Ovary (tissue), 9 donors: ENCODE data around the gene VPS51. TPM values are rescaled to one million over a fixed set of nuclear protein-coding genes. Genes with fewer than 3 reads are reported as not detected.

Experiments
- DNase-seq, 5 donors: peaks; one replicate each; pipeline ENCODE4 v3.0.0-alpha.2; 2019 to 2020
- H3K27ac ChIP-seq, 2 donors: fragments of 200-600 bp; one replicate each; pipeline versions ENCODE4 v1.5.1 to v1.8.0; 2019 to 2022
- H3K27me3 ChIP-seq: fragments of 200-600 bp; one replicate; pipeline ENCODE4 v1.8.0; 2022
- H3K36me3 ChIP-seq: fragments of 200-600 bp; sonication (generic); one replicate; pipeline ENCODE4 v1.5.1; 2019
- H3K4me1 ChIP-seq: one replicate; pipeline ENCODE4 v1.8.1; 2013; ENCODE audit warnings: mild to moderate bottlenecking, moderate library complexity; ENCODE audit not compliant: insufficient read depth
- H3K4me3 ChIP-seq: fragments of 200-600 bp; sonication (generic); one replicate; pipeline ENCODE4 v1.5.1; 2017
- H3K9me3 ChIP-seq, 2 donors: fragments of 200-600 bp in 1 of 2; sonication (generic) in 1 of 2; one replicate each; pipeline versions ENCODE4 v1.5.1 to v1.8.1; 2013 to 2019; ENCODE audit warnings: mild to moderate bottlenecking in 1 of 2, moderate library complexity in 1 of 2
- EP300 ChIP-seq: sonication (generic); formaldehyde crosslinking; IDR thresholded peaks from one replicate; pipeline ENCODE4 v1.6.1; 2017; ENCODE audit warnings: antibody characterized with exemption
- POLR2A ChIP-seq: fragments of 450-650 bp; IDR thresholded peaks from one replicate; pipeline ENCODE4 v1.6.1; 2017; ENCODE audit warnings: antibody characterized with exemption, mild to moderate bottlenecking, moderate library complexity
- WGBS, 3 donors: extraction: QIAGEN DNeasy Blood & Tissue Kit in 1 of 3; methylation state at CpG; one replicate each; pipeline versions ENCODE4 v1.1.5 to v1.1.7; 2013 to 2017; 5-methylcytosine and 5-hydroxymethylcytosine counted together
- intact Hi-C, 4 donors: fragments of 100-400 bp; cut with DNase I; formaldehyde crosslinking; loops; one replicate each; pipeline versions ENCODE4 v1.11.0 to v1.15.1; 2022 to 2023
- polyA plus RNA-seq, 2 donors: library from polyadenylated mRNA; stranded (reverse); fragments of 200-250 nt in 1 of 2; fragments of 350-450 nt in 1 of 2; fragmentation: Illumina TruSeq in 1 of 2; extraction: RNeasy Lipid Tissue Mini Kit (QIAGEN cat#74804) in 1 of 2; gene quantifications; one replicate each; pipeline ENCODE4 v1.2.3, GENCODE V29; 2013 to 2014
- total RNA-seq, 7 donors: library from RNA; depleted of rRNA in 2 of 7; stranded (reverse); fragments of >200 nt in 2 of 7; fragmentation: NEBNext Ultra II Directional in 3 of 7; extraction: Animal tissue kit (Norgen Biotek cat#: 25700) in 3 of 7; gene quantifications; one replicate each; pipeline versions ENCODE4 v1.1.0 to v1.2.4, GENCODE V29; 2016 to 2023
- TF ChIP-seq, protein P1 (sequence below), 3 donors: fragments of 450-650 bp in 2 of 3; fragments of 200-600 bp in 1 of 3; IDR thresholded peaks; one replicate each; pipeline versions ENCODE4 v1.5.1 to v1.8.0; 2016 to 2022; ENCODE audit warnings: antibody characterized with exemption in 3 of 3, mild to moderate bottlenecking in 1 of 3
- donor health status: DM: no; HTN: no; CAD: no; lungs with moderate emphysema.
- donor health status: DM: no; HTN: no; CAD: no.
- donor health status: Bipolar disorder and iron deficiency.
- donor health status: DM: yes; HTN: yes; CAD: no.
- donor health status: DM: no; HTN: no; CAD: no.
- donor health status: DM: yes; HTN: yes; CAD: no.

Gene VPS51
- total and polyA plus RNA-seq, 9 donors = 51.1 to 543 (median 221) TPM

GRCh38 chr11:65072631-65072966, 23.4 kb upstream of the VPS51 start:
- no peak for DNase-seq

DNA sequence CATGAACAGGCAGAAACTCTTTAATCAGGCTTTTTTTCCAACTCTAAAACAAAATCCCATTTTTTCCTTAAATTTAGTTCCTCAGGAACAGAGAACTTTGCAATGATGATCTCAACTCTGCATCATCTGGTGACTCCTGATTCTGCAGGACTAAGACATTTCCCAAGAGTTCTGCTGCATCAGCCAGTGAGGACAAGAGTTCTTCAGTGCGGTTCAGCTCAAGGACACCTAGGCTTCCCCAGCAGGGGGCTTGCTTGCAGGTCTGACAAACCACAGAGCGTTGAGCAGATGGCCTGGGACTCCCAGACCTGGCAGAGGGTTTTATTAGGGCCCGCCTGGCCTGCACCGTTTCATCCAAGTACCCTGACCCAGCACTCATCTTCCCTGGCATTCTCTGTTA, 18.6 kb upstream of the VPS51 start:
- Histone ChIP-seq H3K9me3 (no peaks in the 10 kb centered on the region), H3K4me3 (no peak overlapping the region), H3K27me3 (no peaks in the 10 kb centered on the region), H3K36me3 (no peaks in the 10 kb centered on the region), H3K27ac (no peak overlapping the region), H3K4me1 (no peaks in the 10 kb centered on the region)
- TF ChIP-seq POLR2A = no peak
- TF ChIP-seq, protein P1, sequence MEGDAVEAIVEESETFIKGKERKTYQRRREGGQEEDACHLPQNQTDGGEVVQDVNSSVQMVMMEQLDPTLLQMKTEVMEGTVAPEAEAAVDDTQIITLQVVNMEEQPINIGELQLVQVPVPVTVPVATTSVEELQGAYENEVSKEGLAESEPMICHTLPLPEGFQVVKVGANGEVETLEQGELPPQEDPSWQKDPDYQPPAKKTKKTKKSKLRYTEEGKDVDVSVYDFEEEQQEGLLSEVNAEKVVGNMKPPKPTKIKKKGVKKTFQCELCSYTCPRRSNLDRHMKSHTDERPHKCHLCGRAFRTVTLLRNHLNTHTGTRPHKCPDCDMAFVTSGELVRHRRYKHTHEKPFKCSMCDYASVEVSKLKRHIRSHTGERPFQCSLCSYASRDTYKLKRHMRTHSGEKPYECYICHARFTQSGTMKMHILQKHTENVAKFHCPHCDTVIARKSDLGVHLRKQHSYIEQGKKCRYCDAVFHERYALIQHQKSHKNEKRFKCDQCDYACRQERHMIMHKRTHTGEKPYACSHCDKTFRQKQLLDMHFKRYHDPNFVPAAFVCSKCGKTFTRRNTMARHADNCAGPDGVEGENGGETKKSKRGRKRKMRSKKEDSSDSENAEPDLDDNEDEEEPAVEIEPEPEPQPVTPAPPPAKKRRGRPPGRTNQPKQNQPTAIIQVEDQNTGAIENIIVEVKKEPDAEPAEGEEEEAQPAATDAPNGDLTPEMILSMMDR (IDR thresholded peaks at IDR 0.05) = no peak
- no peak for TF ChIP-seq EP300
- WGBS, 3 donors = 56 to 60% (median 59%) methylated on average over 4 of the region's 4 CpGs
- DNase-seq = no peak
- intact Hi-C loops = no loop called here

More at GRCh38 chr11:65072631-65072966, 23.4 kb upstream of the VPS51 start:
- Histone ChIP-seq H3K27ac (no peak overlapping the region), H3K4me3 (no peak overlapping the region), H3K27me3 (no peaks in the 10 kb centered on the region), H3K9me3 (no peaks in the 10 kb centered on the region), H3K4me1 (no peaks in the 10 kb centered on the region), H3K36me3 (no peaks in the 10 kb centered on the region)
- intact Hi-C loops = no loop called here
- TF ChIP-seq, protein P1 (IDR thresholded peaks at IDR 0.05) = no peak
- TF ChIP-seq POLR2A = no peak
- 46 to 63% (median 46%) methylated on average over 1 of the region's 1 CpG for WGBS, 3 donors

- intact Hi-C loops = no loop called here
- no peak overlapping the region for H3K4me3 ChIP-seq
- 67 to 71% (median 69%) methylated on average over 3 of the region's 3 CpGs for WGBS, 3 donors
- H3K36me3 ChIP-seq = no peaks in the 10 kb centered on the region
- H3K27ac ChIP-seq = no peak overlapping the region
- TF ChIP-seq EP300 (no peak), POLR2A (no peak)
- TF ChIP-seq, protein P1 (IDR thresholded peaks at IDR 0.05) = no peak
- H3K9me3 ChIP-seq = no peaks in the 10 kb centered on the region
- H3K4me1 ChIP-seq = no peaks in the 10 kb centered on the region
- no peaks in the 10 kb centered on the region for H3K27me3 ChIP-seq
- no peak for DNase-seq
Observed at GRCh38 chr11:65078151-65078550, 17.9 kb upstream of the VPS51 start.

DNA sequence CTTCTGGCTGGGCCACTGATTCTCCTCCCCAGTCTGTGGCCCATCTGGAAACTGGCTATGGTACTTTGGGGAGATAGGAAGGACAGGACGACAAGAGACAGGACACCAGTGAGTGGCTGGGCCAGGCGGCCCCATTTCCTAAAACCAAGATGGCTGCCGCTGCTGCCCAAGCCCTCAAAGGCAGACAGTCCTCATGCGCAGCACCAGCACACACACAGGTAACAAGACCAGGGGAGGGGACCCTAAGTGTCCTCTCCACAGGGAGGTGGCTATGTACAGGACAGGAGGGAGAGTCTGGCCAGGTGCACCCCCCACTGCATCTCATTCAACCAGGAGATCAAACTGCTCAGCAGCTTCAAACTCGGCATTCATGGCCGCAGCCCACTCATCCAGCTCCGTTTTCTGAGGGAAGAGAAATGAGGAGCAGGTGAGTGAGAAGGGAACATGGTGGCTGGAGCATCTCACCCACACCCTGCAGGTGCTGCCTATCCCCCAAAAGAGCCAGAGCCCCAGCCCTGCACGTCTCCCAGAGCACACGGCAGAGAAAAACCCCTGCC, 17.1 kb upstream of the VPS51 start:
- peaks cover 4% of the 10 kb centered on the region for H3K4me1 ChIP-seq
- H3K4me3 ChIP-seq = no peak overlapping the region
- H3K9me3 ChIP-seq = no peaks in the 10 kb centered on the region
- 86 to 92% (median 87%) methylated on average over 9 of the region's 9 CpGs for WGBS, 3 donors
- intact Hi-C loops = no loop called here
- H3K36me3 ChIP-seq = no peaks in the 10 kb centered on the region
- H3K27me3 ChIP-seq = no peaks in the 10 kb centered on the region
- no peak for TF ChIP-seq EP300
- no peak for TF ChIP-seq POLR2A
- TF ChIP-seq, protein P1 (IDR thresholded peaks at IDR 0.05) = no peak
- no peak for DNase-seq
- no peak overlapping the region for H3K27ac ChIP-seq
